Colonic mucosa (tissue), 4 donors: Measurements from ENCODE around the gene GRIP1. TPM values are rescaled to one million over a fixed set of nuclear protein-coding genes. Genes with fewer than 3 reads are reported as not detected.
"Not testable (repeated sequence)": the region's sequence is repeated elsewhere in the genome, so short reads cannot be mapped to it uniquely, and the experiment has no call there.

ENCODE experiments used
- DNase-seq: peaks from one replicate; pipeline ENCODE4 v3.0.0-alpha.2; 2020
- H3K27ac ChIP-seq: fragments of 200-600 bp; one replicate; pipeline ENCODE4 v1.8.0; 2021
- H3K27me3 ChIP-seq: fragments of 200-600 bp; one replicate; pipeline ENCODE4 v1.8.0; 2021
- H3K36me3 ChIP-seq: fragments of 200-600 bp; one replicate; pipeline ENCODE4 v1.8.0; 2021
- H3K4me1 ChIP-seq: fragments of 200-600 bp; one replicate; pipeline ENCODE4 v1.8.0; 2021; ENCODE audit warnings: mild to moderate bottlenecking
- H3K4me3 ChIP-seq: fragments of 200-600 bp; one replicate; pipeline ENCODE4 v1.8.0; 2021
- H3K9ac ChIP-seq, 2 donors: one replicate each; pipeline ENCODE4 v1.7.0; 2013; ENCODE audit warnings: control low read depth in 2 of 2, low read depth in 2 of 2, low read length in 2 of 2
- H3K9me3 ChIP-seq: fragments of 200-600 bp; one replicate; pipeline ENCODE4 v1.8.0; 2021
- intact Hi-C: fragments of 100-400 bp; cut with DNase I; formaldehyde crosslinking; loops from one replicate; pipeline ENCODE4 v1.14.1; 2022
- total RNA-seq, 2 donors: library from RNA; stranded (reverse); fragmentation: NEBNext Ultra II Directional in 1 of 2; extraction: Animal tissue kit (Norgen Biotek cat#: 25700) in 1 of 2; gene quantifications; one replicate each; pipeline ENCODE4 v1.2.1, GENCODE V29; 2021
- TF ChIP-seq, protein P1 (sequence below): fragments of 200-600 bp; IDR thresholded peaks from one replicate; pipeline ENCODE4 v1.8.0; 2022; ENCODE audit warnings: antibody characterized with exemption, mild to moderate bottlenecking
- donor health status: healthy.
- donor health status: DM: no; HTN: no; CAD: no.
- donor health status: DM: no; HTN: no; CAD: no.

GRIP1 gene
- total RNA-seq, 2 donors from 2014 or later: 3.7 to 6.2 TPM

DNA sequence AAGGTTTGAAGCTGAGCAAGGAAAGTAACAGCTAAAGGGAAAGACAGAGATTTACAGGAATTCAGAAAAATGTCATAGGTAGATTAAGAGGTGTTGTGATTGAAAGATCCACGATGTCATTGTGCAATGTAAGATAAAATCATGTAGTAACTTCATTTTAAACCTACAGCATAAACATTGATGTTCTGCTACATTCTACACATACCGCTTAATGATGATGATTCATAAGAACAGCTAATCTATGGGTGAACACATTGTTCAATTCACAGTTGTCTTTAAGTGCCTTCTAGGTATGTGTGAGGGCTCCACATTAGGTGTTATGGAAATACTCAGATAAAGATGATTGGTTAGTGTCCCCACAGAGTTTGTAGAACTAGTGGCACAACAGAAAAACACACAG, 170.9 kb downstream of the GRIP1 start:
- intact Hi-C loops: no loop called here

DNA sequence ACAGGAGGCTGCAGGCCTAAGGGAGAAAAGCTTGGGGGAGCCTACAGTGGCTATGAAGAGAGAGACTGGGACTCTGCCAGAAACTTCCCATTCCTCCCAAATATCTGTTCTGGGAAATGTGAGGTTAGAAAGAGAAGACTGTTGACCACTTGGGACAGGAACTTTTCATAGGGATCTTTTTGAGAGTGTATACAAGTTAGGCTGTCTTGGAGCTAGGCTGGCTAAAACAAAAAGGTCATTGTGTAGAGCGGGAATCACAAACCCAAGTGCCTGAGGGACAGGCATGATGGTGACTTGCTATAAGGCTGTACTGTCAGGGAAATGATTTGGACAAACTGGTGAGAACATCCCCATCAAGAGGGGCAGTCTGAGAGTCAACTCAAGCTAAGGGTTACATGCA, 175.1 kb downstream of the GRIP1 start:
- H3K9ac ChIP-seq: no peak overlapping the region
- no peaks in the 10 kb centered on the region for H3K9me3 ChIP-seq
- intact Hi-C loops: no loop called here
- H3K36me3 ChIP-seq: no peaks in the 10 kb centered on the region
- H3K27me3 ChIP-seq: no peaks in the 10 kb centered on the region
- no peak overlapping the region for H3K4me3 ChIP-seq
- TF ChIP-seq, protein P1, sequence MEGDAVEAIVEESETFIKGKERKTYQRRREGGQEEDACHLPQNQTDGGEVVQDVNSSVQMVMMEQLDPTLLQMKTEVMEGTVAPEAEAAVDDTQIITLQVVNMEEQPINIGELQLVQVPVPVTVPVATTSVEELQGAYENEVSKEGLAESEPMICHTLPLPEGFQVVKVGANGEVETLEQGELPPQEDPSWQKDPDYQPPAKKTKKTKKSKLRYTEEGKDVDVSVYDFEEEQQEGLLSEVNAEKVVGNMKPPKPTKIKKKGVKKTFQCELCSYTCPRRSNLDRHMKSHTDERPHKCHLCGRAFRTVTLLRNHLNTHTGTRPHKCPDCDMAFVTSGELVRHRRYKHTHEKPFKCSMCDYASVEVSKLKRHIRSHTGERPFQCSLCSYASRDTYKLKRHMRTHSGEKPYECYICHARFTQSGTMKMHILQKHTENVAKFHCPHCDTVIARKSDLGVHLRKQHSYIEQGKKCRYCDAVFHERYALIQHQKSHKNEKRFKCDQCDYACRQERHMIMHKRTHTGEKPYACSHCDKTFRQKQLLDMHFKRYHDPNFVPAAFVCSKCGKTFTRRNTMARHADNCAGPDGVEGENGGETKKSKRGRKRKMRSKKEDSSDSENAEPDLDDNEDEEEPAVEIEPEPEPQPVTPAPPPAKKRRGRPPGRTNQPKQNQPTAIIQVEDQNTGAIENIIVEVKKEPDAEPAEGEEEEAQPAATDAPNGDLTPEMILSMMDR: no peak
- no peaks in the 10 kb centered on the region for H3K4me1 ChIP-seq
- H3K27ac ChIP-seq: no peak overlapping the region
- DNase-seq: no peak

More for the DNA sequence above, 170.9 kb downstream of the GRIP1 start:
- TF ChIP-seq, protein P1: no peak
- no peak overlapping the region for H3K4me3 ChIP-seq
- H3K27me3 ChIP-seq: no peaks in the 10 kb centered on the region
- H3K9me3 ChIP-seq: no peaks in the 10 kb centered on the region
- H3K4me1 ChIP-seq: no peaks in the 10 kb centered on the region
- no peak overlapping the region for H3K27ac ChIP-seq
- no peak overlapping the region for H3K9ac ChIP-seq
- no peak for DNase-seq
- no peaks in the 10 kb centered on the region for H3K36me3 ChIP-seq

DNA sequence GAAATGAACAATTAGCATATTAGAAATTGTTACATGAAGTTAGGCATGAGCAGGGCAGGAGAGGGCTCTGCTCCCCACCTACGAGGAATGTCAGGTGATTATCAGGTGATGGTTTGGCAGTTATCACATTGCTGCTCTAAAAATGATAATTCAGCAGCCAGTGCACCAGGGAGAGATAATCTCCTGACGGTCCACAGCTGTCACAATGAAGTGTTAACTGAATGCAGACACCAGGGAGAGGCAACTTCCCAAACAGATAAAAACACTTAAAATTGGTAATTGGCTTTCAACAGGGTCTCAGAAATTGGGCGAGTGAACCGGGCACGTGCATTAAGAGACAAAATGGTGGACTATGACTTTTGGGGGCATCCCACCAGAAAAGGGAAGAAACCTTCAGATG, 176.0 kb downstream of the GRIP1 start:
- Histone ChIP-seq H3K9me3 (no peaks in the 10 kb centered on the region), H3K4me1 (no peaks in the 10 kb centered on the region), H3K9ac (no peak overlapping the region), H3K36me3 (no peaks in the 10 kb centered on the region), H3K27ac (no peak overlapping the region), H3K27me3 (no peaks in the 10 kb centered on the region), H3K4me3 (no peak overlapping the region)
- TF ChIP-seq, protein P1: no peak
- intact Hi-C loops: no loop called here
- no peak for DNase-seq

DNA sequence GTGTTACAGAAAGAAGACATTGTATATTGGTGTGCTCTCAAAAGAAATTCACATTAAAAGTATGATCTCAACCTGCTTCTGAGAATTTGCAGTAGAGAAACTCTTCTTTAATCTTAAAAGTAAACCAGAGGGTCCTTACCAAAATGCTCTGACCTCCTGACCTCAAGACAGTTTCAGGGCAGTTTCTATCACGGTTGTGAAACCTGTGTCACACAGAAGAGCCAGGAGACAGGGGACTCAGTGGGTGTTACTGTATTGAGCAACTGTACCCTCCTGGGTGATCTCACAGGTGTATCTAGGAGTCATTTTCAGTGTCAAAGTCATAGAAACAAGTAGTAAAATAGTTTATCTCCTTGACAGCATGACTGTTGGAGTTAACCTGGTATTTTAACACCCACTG, 178.0 kb downstream of the GRIP1 start:
- H3K9ac ChIP-seq: no peak overlapping the region
- H3K36me3 ChIP-seq: no peaks in the 10 kb centered on the region
- H3K4me3 ChIP-seq: no peak overlapping the region
- H3K27ac ChIP-seq: no peak overlapping the region
- no peaks in the 10 kb centered on the region for H3K4me1 ChIP-seq
- no peak for DNase-seq
- TF ChIP-seq, protein P1: no peak
- no peaks in the 10 kb centered on the region for H3K9me3 ChIP-seq
- intact Hi-C loops: no loop called here
- H3K27me3 ChIP-seq: no peaks in the 10 kb centered on the region

DNA sequence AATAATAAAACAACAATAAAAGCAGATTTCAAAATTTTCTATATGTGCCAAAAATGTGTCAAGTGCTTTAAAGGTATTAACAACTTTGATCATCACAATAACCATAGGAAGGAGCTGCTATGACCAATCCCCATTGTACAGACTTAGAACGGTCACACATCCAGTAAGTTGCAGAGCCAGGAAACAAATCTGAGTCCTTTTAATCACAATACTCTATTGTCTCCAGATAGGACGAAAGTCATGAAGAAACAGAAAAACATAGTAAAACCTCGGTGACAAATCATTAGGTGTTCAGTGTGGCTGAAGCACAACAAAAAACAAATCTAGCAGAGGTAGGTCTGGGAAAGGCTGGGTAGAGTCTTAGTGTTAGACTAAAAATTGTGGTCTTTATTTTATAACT, 178.8 kb downstream of the GRIP1 start:
- no peak overlapping the region for H3K27ac ChIP-seq
- H3K36me3 ChIP-seq: no peaks in the 10 kb centered on the region
- H3K9ac ChIP-seq: no peak overlapping the region
- DNase-seq: no peak
- H3K9me3 ChIP-seq: no peaks in the 10 kb centered on the region
- no peak overlapping the region for H3K4me3 ChIP-seq
- intact Hi-C loops: no loop called here
- no peaks in the 10 kb centered on the region for H3K4me1 ChIP-seq
- TF ChIP-seq, protein P1: no peak
- no peaks in the 10 kb centered on the region for H3K27me3 ChIP-seq

DNA sequence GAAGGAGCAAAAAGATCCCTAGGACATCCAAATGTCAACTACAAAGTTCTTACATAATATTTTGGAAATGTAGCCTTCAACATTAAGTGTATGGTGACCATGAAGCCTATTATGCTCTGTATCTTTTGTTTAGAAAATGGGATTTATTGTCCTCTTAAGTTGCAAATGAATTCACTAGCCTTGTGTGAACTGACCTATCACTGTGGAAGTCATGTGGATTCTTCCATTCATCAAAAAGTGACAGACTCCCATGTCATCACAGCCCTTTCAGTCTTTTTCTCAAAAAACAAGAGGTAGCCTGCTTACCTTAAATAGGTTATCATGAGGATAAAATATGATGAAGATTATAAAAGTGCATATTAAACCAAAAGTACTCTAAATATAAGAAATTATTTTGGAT, 179.9 kb downstream of the GRIP1 start:
- H3K9me3 ChIP-seq: no peaks in the 10 kb centered on the region
- intact Hi-C loops: no loop called here
- H3K27me3 ChIP-seq: no peaks in the 10 kb centered on the region
- H3K4me1 ChIP-seq: no peaks in the 10 kb centered on the region
- no peak overlapping the region for H3K9ac ChIP-seq
- H3K27ac ChIP-seq: no peak overlapping the region
- TF ChIP-seq, protein P1: no peak
- no peak overlapping the region for H3K4me3 ChIP-seq
- DNase-seq: no peak
- H3K36me3 ChIP-seq: no peaks in the 10 kb centered on the region

DNA sequence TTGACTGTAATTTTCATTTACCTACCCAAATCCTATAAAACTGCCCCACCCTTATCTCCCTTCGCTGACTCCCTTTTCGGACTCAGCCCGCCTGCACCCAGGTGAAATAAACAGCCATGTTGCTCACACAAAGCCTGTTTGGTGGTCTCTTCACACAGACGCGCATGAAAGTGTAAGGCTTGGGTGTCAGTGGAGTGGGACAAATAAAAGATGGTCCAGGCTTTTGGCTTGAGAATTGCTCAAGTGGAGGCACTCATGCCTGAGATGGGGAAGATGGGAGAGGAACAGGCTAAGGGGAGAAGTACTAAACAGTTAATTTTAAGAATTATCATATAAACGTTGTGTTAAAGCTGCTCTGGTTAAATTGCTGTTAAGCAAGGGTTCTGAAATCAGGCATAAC, 180.8 kb downstream of the GRIP1 start:
- H3K4me3 ChIP-seq, H3K9ac ChIP-seq, DNase-seq, H3K27ac ChIP-seq, H3K4me1 ChIP-seq, H3K36me3 ChIP-seq, H3K27me3 ChIP-seq, H3K9me3 ChIP-seq, intact Hi-C loops: not testable (repeated sequence)
